GM23338 (cell line): ENCODE data around the gene CYBC1. TPM values are rescaled to one million over a fixed set of nuclear protein-coding genes. Genes with fewer than 3 reads are reported as not detected.

Source experiments
- ATAC-seq: fragments of 200-7000 bp; cut with Tn5 transposase; 3 replicates; pipeline ENCODE4 v1.9.1; 2020
- DNase-seq: peaks from one replicate; pipeline ENCODE4 v3.0.0-alpha.2; 2015; ENCODE audit warnings: low spot score
- H2AFZ ChIP-seq: fragments of 200-600 bp; sonication (generic); 2 replicates; pipeline ENCODE4 v1.8.0; 2016; ENCODE audit warnings: antibody characterized with exemption, mild to moderate bottlenecking, moderate library complexity
- H3F3A ChIP-seq: fragments of 200-600 bp; sonication (generic); replicated peaks from 2 replicates; pipeline ENCODE4 v1.8.0; 2017; ENCODE audit warnings: antibody characterized with exemption, mixed run types, low read depth
- H3K27ac ChIP-seq: fragments of 200-600 bp; sonication (generic); 2 replicates; pipeline ENCODE4 v1.6.1; 2016; ENCODE audit warnings: low read depth
- H3K27me3 ChIP-seq: fragments of 200-600 bp; sonication (generic); 2 replicates; pipeline ENCODE4 v1.8.0; 2016; ENCODE audit warnings: mild to moderate bottlenecking, mixed run types, moderate library complexity; ENCODE audit not compliant: insufficient read depth
- H3K36me3 ChIP-seq: fragments of 200-600 bp; sonication (generic); 2 replicates; pipeline ENCODE4 v1.8.0; 2016; ENCODE audit warnings: mild to moderate bottlenecking; ENCODE audit not compliant: insufficient read depth
- H3K4me1 ChIP-seq: fragments of 200-600 bp; sonication (generic); 2 replicates; pipeline ENCODE4 v1.8.0; 2016; ENCODE audit warnings: mild to moderate bottlenecking, moderate library complexity; ENCODE audit not compliant: insufficient read depth
- H3K4me2 ChIP-seq: fragments of 200-600 bp; sonication (generic); 2 replicates; pipeline ENCODE4 v1.7.1; 2017; ENCODE audit warnings: mixed run types
- H3K4me3 ChIP-seq: fragments of 200-600 bp; sonication (generic); 2 replicates; pipeline ENCODE4 v1.6.1; 2016; ENCODE audit warnings: mixed run types
- H3K79me2 ChIP-seq: fragments of 200-600 bp; sonication (generic); replicated peaks from 2 replicates; pipeline ENCODE4 v1.8.0; 2017; ENCODE audit warnings: mild to moderate bottlenecking; ENCODE audit not compliant: insufficient read depth
- H3K9me2 ChIP-seq: fragments of 200-600 bp; sonication (generic); 2 replicates; pipeline ENCODE4 v1.8.0; 2017; ENCODE audit not compliant: insufficient read depth
- H4K20me1 ChIP-seq: fragments of 200-600 bp; sonication (generic); replicated peaks from 2 replicates; pipeline ENCODE4 v1.8.0; 2017; ENCODE audit warnings: mild to moderate bottlenecking; ENCODE audit not compliant: insufficient read depth
- H3K27ac Mint-ChIP-seq: 2 replicates; pipeline ENCODE4 v1.8.0; 2020; ENCODE audit warnings: inconsistent platforms, mild to moderate bottlenecking, moderate library complexity, mixed read lengths
- H3K27me3 Mint-ChIP-seq: 3 replicates; pipeline ENCODE4 v1.8.0; 2022; ENCODE audit warnings: low read depth, mild to moderate bottlenecking, moderate library complexity, mixed read lengths, inconsistent platforms; ENCODE audit not compliant: insufficient read depth, poor library complexity
- H3K36me3 Mint-ChIP-seq: 3 replicates; pipeline ENCODE4 v1.8.0; 2021; ENCODE audit warnings: low read depth, mild to moderate bottlenecking, inconsistent platforms, moderate library complexity, mixed read lengths
- H3K4me1 Mint-ChIP-seq: 3 replicates; pipeline ENCODE4 v1.8.0; 2020; ENCODE audit warnings: mild to moderate bottlenecking, inconsistent platforms, mixed read lengths
- H3K4me3 Mint-ChIP-seq: 3 replicates; pipeline ENCODE4 v1.8.0; 2021; ENCODE audit warnings: moderate library complexity, mild to moderate bottlenecking, inconsistent platforms, mixed read lengths
- H3K9me3 Mint-ChIP-seq: 3 replicates; pipeline ENCODE4 v1.8.0; 2020; ENCODE audit warnings: moderate library complexity, mild to moderate bottlenecking, inconsistent platforms, mixed read lengths
- NANOG ChIP-seq: IDR thresholded peaks from 2 replicates; pipeline ENCODE4 v1.6.1; 2016; ENCODE audit warnings: antibody characterized with exemption, borderline replicate concordance
- POLR2AphosphoS5 ChIP-seq: IDR thresholded peaks from 2 replicates; pipeline ENCODE4 v1.6.1; 2016; ENCODE audit warnings: antibody characterized with exemption, low read depth
- STAT1 ChIP-seq: IDR thresholded peaks from one replicate; pipeline ENCODE4 v1.6.1; 2016; ENCODE audit warnings: antibody characterized with exemption; ENCODE audit not compliant: unreplicated experiment
- ZNF114 ChIP-seq: fragments of 250-450 bp; sonication (Bioruptor Pico); IDR thresholded peaks from 2 replicates; pipeline ENCODE4 v1.5.0; 2020; ENCODE audit warnings: mild to moderate bottlenecking, moderate library complexity
- ZNF331 ChIP-seq: fragments of 250-450 bp; sonication (Bioruptor Pico); IDR thresholded peaks from 2 replicates; pipeline ENCODE4 v1.5.0; 2020; ENCODE audit warnings: low read depth, mild to moderate bottlenecking, moderate library complexity
- polyA plus RNA-seq: library from polyadenylated mRNA; unstranded; fragments of >200 nt; fragmentation: Nextera tagmentation; extraction: Ambion mirVana; gene quantifications from 2 replicates; pipeline ENCODE4 v1.2.1, GENCODE V29; 2016
- total RNA-seq: library from RNA; depleted of rRNA; stranded (reverse); fragments of >200 nt; shearing (Covaris generic); gene quantifications from 2 replicates; pipeline ENCODE4 v1.2.3, GENCODE V29; 2014
- TF ChIP-seq, protein P1 (sequence below), 2 experiments: fragments of 200-600 bp in 1 of 2; sonication (generic) in 1 of 2; conservative IDR thresholded peaks; 2 replicates each; pipeline versions ENCODE4 v1.5.1 to v1.6.1; 2016 to 2017; ENCODE audit warnings: antibody characterized with exemption in 2 of 2, low read depth in 2 of 2, mild to moderate bottlenecking in 2 of 2, moderate library complexity in 1 of 2
- TF ChIP-seq, protein P2 (sequence below): IDR thresholded peaks from 2 replicates; pipeline ENCODE4 v1.6.1; 2016; ENCODE audit warnings: antibody characterized with exemption
- TF ChIP-seq, protein P3 (sequence below): IDR thresholded peaks from one replicate; pipeline ENCODE4 v1.6.1; 2018; ENCODE audit warnings: antibody characterized with exemption; ENCODE audit not compliant: unreplicated experiment

The CYBC1 gene
- total and polyA plus RNA-seq, 2 experiments from 2014 or later, result 24.7 to 72.4 TPM

DNA sequence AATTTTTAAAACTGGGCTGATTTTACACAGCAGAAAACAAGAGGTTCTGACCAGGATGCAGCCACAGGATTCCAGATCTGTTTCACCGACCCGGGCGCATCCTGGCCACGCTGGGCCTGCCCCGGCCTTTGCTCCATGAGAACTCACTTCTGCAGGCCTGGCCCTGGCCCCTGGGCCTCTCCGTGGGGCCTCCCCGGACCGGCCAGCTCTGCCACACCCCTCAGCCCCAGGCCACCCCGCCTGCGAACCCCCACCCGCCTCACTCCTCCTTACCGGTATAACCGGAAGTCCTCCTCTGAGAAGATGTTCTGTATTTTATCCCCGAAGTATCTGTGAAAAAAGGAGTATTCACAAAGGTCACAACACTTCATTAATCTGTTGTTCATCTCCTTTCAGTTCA, 45.5 kb downstream of the CYBC1 start:
- Mint-ChIP-seq H3K4me3 (no peak overlapping the region), H3K36me3 (peaks cover 7% of the 10 kb centered on the region), H3K4me1 (no peaks in the 10 kb centered on the region; the same call in 2 of the 3 replicates), H3K27ac (no peak overlapping the region), H3K9me3 (no peaks in the 10 kb centered on the region; the same call in 2 of the 3 replicates), H3K27me3 (peaks cover 6% of the 10 kb centered on the region)
- Histone ChIP-seq H3K4me1 (no peaks in the 10 kb centered on the region), H3K9me2 (no peaks in the 10 kb centered on the region), H4K20me1 (no peaks in the 10 kb centered on the region; the same call in 1 of the 2 replicates), H3K36me3 (no peaks in the 10 kb centered on the region), H3K27ac (no peak overlapping the region), H3K4me2 (no peak overlapping the region), H2AFZ (no peak overlapping the region), H3K27me3 (no peaks in the 10 kb centered on the region), H3K4me3 (no peak overlapping the region), H3K79me2 (no peaks in the 10 kb centered on the region), H3F3A (0 out of 2 replicates have a peak, but pooled peaks cover 2% of the 10 kb centered on the region)
- ATAC-seq (no peak), DNase-seq (no peak)
- TF ChIP-seq NANOG (no peak), POLR2AphosphoS5 (no peak), STAT1 (no peak), ZNF331 (CRISPR knock-in tag) (no peak), ZNF114 (CRISPR knock-in tag) (no peak)
- TF ChIP-seq, protein P1, sequence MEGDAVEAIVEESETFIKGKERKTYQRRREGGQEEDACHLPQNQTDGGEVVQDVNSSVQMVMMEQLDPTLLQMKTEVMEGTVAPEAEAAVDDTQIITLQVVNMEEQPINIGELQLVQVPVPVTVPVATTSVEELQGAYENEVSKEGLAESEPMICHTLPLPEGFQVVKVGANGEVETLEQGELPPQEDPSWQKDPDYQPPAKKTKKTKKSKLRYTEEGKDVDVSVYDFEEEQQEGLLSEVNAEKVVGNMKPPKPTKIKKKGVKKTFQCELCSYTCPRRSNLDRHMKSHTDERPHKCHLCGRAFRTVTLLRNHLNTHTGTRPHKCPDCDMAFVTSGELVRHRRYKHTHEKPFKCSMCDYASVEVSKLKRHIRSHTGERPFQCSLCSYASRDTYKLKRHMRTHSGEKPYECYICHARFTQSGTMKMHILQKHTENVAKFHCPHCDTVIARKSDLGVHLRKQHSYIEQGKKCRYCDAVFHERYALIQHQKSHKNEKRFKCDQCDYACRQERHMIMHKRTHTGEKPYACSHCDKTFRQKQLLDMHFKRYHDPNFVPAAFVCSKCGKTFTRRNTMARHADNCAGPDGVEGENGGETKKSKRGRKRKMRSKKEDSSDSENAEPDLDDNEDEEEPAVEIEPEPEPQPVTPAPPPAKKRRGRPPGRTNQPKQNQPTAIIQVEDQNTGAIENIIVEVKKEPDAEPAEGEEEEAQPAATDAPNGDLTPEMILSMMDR (conservative IDR thresholded peaks at IDR 0.05; ENCODE audit: low read depth in 2 of 2), result no peak
- TF ChIP-seq, protein P2, sequence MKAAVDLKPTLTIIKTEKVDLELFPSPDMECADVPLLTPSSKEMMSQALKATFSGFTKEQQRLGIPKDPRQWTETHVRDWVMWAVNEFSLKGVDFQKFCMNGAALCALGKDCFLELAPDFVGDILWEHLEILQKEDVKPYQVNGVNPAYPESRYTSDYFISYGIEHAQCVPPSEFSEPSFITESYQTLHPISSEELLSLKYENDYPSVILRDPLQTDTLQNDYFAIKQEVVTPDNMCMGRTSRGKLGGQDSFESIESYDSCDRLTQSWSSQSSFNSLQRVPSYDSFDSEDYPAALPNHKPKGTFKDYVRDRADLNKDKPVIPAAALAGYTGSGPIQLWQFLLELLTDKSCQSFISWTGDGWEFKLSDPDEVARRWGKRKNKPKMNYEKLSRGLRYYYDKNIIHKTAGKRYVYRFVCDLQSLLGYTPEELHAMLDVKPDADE, result no peak

DNA sequence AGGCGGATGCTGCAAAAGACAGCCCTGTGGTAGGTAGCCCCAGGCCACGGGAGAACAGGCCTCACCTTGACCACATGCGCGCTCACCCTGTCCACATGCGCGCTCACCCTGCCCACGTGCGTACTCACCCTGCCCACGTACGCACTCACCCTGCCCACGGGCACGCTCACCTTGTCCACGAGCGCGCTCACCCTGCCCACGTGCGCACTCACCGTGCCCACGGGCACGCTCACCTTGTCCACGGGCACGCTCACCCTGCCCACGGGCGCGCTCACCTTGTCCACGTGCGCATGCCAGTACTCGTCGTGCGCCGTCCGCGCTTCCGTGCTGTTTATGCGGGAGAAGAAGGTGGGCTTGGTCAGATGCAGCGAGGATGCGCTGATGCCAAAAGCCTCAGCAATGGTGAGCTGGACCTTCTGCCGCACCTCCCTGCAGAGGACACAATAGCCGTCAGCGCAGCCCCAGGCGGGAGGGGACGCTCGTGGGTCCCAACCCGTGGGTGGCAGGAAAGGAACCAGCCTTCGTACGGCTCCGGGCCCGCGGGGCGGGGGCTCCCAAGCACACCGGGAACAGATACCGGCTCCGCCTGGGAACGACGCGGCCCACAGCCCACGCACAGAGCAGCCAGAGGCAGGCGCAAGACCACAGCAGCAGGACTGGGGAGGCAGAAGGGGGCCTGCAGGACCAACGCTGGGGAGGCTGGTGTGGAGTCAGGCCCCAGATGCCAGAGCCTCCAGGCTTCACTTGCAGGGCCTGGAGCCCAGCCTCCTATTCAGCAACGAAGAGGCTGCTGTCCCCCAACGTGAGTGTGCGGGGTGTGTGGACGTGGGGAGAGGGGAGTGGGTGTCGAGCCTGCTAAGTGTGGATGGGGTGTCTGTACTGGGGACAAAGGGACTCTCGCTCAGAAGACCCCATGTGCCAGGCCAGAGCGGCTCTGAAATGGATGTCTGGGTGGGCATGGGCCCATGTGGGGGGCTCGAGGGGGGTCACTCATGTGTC, 46.6 kb downstream of the CYBC1 start:
- no peaks in the 10 kb centered on the region; the same call in 2 of the 3 replicates for H3K4me1 Mint-ChIP-seq
- H3F3A ChIP-seq, result 0 out of 2 replicates have a peak, but pooled peaks cover 2% of the 10 kb centered on the region
- peaks cover 7% of the 10 kb centered on the region for H3K36me3 Mint-ChIP-seq
- H3K27ac ChIP-seq, result no peak overlapping the region
- no peak overlapping the region for H2AFZ ChIP-seq
- no peaks in the 10 kb centered on the region; the same call in 1 of the 2 replicates for H4K20me1 ChIP-seq
- no peak for ATAC-seq
- no peak for TF ChIP-seq ZNF114 (CRISPR knock-in tag)
- TF ChIP-seq, protein P2, result no peak
- TF ChIP-seq, protein P3, sequence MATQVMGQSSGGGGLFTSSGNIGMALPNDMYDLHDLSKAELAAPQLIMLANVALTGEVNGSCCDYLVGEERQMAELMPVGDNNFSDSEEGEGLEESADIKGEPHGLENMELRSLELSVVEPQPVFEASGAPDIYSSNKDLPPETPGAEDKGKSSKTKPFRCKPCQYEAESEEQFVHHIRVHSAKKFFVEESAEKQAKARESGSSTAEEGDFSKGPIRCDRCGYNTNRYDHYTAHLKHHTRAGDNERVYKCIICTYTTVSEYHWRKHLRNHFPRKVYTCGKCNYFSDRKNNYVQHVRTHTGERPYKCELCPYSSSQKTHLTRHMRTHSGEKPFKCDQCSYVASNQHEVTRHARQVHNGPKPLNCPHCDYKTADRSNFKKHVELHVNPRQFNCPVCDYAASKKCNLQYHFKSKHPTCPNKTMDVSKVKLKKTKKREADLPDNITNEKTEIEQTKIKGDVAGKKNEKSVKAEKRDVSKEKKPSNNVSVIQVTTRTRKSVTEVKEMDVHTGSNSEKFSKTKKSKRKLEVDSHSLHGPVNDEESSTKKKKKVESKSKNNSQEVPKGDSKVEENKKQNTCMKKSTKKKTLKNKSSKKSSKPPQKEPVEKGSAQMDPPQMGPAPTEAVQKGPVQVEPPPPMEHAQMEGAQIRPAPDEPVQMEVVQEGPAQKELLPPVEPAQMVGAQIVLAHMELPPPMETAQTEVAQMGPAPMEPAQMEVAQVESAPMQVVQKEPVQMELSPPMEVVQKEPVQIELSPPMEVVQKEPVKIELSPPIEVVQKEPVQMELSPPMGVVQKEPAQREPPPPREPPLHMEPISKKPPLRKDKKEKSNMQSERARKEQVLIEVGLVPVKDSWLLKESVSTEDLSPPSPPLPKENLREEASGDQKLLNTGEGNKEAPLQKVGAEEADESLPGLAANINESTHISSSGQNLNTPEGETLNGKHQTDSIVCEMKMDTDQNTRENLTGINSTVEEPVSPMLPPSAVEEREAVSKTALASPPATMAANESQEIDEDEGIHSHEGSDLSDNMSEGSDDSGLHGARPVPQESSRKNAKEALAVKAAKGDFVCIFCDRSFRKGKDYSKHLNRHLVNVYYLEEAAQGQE, result no peak
- TF ChIP-seq, protein P1 (conservative IDR thresholded peaks at IDR 0.05; ENCODE audit: low read depth in 2 of 2), result no peak
- no peaks in the 10 kb centered on the region for H3K36me3 ChIP-seq
- no peak overlapping the region for H3K4me3 ChIP-seq
- H3K4me3 Mint-ChIP-seq, result no peak overlapping the region
- H3K4me2 ChIP-seq, result no peak overlapping the region
- no peaks in the 10 kb centered on the region for H3K9me2 ChIP-seq
- no peak overlapping the region for H3K27ac Mint-ChIP-seq
- peaks cover 2% of the 10 kb centered on the region for H3K27me3 Mint-ChIP-seq
- no peaks in the 10 kb centered on the region for H3K27me3 ChIP-seq
- H3K4me1 ChIP-seq, result no peaks in the 10 kb centered on the region
- no peaks in the 10 kb centered on the region for H3K79me2 ChIP-seq
- no peak for DNase-seq
- H3K9me3 Mint-ChIP-seq, result no peaks in the 10 kb centered on the region
